ENCODE data around the gene C10orf67.
"Not testable (repeated sequence)": the region's sequence is repeated elsewhere in the genome, so short reads cannot be mapped to it uniquely, and the experiment has no call there.

C10orf67 gene

DNA sequence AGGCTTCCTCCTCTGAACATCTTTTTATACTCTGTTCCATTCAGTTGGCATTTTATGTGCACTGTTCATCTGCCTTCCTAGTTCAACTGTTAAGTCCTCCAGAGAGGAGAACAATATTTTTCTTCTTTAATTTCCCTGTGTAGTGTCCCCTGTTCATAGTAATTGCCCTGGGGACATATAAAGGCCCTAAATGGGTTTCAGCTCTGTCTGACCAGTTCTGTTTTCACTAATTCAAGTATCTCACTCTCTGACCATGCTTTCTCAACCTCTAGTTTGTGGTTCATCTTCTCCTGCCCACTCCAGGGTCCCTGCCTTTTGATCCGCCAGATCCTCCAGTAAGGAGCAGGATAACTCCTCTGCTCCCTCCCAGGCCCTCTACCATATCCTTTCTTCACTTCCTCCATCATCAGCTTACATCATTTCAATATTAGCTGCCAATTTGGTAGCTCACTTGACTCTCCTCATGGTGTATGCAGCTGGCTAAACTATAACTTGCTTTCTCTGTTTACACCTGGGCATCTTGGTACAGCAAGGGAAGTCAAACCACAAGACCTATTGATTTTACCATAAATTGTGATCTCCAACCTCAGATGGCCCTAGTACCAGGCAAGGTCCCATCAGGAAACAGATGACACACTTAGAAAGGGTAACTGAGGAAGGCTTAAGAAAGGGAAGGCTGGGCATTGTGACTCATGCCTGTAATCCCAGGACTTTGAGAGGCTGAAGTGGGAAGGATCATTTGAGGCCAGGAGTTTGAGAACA lies 17.7 kb upstream of the C10orf67 start:
- no peak for DNase-seq

DNA sequence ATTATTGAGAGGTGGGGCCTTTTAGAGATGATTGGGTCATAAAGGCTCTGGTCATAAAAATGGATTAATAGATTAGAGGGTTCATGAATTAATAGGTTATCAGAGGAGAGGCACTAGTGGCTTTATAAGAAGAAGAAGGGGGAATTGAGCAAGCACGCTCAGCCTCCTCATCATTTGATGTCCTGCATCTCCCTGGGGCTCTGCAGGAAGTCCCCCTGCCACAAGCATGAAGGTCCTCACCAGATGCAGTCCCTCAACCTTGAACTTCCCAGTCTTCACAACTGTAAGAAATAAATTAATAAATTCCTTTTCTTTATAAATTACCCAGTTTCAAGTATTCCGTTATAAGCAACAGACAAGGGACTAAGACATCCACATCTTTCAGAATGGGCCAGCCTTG lies 17.1 kb upstream of the C10orf67 start:
- DNase-seq = no peak

DNA sequence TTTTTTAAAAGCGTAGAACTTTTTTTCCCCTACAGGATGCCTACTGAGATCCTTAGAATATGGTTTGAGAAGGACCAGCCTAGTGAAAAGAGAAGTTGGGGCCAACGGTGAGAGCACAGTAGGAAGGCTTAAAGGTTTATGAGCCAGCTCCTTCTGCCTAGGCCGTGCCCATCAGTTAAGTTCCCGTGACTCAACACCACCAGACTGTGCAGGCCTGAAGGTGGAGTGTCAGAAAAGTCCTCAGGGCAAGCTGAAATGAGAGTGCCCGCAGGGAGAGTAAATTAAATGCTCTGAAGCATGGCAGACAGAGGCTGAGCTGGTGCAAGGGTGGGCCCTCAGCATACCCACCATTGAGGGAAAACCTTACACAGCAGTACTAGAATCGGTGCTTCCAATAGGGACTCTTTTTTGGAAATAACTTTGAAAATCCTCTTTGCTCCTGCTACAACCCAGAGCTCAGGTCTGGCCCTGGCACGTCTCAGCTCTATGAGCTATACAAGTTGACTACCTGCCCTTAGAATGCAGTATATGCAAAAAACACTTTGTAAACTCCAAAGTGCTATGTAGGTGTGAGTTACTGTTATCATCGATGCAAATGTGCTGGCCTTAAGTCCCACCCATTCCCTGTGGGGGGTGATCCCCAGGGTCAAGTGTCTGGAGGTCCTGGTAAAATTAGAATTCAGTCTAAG lies 15.2 kb upstream of the C10orf67 start:
- DNase-seq = no peak

DNA sequence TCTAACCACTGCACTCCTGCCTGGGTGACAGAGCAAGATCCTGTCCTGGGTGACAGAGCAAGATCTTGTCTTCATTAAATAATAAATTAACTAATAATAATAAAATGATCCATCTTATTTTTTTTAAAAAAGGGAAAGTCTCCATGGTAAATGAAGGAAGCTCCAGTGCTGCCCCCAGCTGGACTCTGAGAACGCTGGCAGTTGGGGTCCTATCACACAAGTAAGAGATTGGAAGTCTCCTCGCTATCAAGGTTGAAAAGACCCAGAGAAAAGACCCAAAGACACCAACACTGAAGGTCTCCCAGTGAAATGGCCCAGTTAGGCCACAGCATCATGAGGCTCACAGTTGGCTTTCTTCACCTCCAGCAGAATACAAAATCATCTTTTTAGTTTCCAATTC lies 13.8 kb upstream of the C10orf67 start:
- no peak for DNase-seq

DNA sequence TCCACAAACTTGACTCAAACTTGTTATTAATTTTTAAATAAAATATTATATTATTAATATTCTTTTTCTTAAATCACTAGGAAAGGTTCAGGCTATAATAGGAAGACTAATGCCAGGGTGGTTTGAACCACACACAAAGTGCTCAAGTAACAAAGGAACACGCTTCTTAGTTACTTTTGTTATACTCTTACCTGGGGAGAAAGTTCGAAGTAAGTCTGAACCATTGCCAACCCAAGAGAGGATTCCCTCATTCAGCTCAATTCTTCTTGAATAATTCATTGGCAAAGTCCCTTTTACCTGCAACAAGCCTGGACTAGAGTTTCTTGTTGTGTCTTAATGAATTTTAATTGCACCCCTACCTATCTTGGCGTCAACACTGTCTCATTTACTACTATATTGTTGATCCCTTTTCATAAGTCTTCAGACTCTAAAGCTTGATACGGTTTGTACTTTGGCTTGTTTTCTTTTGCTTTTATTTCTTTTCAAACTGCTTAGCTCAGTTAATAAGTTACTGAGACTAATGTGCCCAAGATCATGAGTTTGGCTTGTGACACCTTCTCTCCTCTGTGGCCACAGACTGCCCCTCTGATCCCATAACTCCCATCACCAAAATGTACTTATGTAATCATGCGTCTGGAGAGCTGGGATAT lies 10.2 kb upstream of the C10orf67 start:
- DNase-seq = no peak

DNA sequence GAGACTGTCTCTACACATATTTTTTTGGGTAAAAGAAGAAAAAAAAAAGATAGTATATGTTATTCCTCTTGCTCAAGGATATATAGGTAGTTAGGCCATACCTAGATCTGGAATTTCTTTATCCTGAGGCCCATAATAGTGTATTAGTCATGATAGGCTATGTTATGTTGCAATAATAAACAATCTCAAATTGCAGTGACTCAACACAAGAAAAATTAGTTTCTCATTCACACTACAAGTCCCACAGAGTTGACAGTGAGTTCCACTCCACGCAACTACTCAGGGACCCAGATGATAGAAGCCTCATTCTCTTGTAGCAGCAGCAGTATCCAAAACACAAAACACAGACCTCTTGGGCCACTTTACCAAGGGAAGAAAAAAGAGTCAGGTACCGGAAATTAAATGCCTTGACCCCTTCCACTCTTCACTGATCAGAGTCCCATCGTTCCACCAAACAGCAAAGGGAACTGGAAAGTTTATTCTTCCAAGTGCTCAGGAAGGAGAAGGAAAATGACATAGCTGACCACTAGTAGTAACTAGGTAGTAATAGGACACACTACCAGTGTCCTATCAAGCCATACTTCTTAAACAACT lies 7.4 kb upstream of the C10orf67 start:
- no peak for DNase-seq

DNA sequence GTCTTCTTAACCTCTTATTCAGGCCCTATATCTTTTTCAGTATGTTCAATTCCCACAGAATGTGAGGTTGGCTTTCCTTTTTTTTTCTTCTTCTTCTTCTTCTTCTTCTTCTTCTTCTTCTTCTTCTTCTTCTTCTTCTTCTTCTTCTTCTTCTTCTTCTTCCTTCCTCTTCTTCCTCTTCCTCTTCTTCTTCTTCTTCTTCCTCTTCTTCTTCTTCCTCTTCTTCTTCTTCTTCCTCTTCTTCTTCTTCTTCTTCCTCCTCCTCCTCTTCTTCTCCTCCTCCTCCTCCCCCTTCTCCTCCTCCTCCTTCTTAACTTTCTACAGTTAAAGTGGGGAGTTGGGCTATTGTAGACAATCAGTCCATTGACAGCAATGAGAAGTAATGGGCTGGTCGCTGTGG lies 6.1 kb upstream of the C10orf67 start:
- not testable (repeated sequence) for DNase-seq

DNA sequence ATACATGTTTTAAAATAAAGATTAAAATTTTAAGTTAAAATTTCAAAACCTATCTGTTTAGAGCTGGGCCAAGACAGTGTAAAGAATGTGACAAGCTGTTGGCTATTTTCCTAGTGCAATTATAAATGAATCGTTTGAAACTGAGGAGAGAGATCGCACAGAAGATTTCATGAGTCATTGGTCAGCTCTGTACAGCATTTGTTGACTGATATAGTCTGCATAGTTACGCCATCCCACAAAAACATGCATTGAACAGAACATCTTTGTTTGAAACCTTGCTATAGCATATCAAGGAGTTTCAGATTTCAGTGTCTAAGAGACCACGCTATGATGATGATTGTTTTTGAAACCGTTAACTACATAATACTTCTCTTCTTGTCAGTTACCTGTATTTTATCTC lies 1.3 kb upstream of the C10orf67 start:
- no peak for DNase-seq

DNA sequence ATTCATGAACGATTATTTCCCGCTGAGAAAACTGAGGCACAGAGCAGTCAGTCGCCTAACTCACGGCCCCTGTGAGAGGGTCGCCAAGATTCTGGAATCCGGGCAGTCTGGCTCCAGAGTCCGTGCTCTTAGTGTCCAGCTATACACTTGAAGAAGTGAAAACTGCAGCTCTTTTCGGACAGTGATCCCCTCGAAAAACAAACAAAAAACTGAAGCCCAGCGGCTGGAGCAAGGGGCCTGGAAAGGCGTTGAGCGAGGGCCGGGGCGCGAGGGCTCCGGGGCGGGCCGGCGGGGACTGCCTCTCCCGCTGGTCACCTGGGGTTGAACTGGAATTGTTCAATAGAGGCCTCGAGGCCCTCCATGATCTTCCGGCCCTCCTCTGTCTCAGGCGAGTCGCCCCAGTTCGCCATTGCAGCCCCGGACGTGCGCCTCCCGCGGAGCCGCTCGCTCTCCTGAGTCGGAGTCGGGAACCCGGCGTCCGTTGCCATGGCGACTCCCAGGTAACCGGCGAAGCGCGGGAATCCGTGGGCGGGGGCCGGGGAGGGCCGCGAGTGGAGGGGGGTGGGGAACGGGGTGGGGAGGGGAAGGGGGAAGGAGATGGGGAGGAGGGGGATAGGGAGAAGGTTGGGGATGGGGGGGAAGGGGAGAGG lies 881 bp downstream of the C10orf67 start:
- DNase-seq = peak; percentile 37

DNA sequence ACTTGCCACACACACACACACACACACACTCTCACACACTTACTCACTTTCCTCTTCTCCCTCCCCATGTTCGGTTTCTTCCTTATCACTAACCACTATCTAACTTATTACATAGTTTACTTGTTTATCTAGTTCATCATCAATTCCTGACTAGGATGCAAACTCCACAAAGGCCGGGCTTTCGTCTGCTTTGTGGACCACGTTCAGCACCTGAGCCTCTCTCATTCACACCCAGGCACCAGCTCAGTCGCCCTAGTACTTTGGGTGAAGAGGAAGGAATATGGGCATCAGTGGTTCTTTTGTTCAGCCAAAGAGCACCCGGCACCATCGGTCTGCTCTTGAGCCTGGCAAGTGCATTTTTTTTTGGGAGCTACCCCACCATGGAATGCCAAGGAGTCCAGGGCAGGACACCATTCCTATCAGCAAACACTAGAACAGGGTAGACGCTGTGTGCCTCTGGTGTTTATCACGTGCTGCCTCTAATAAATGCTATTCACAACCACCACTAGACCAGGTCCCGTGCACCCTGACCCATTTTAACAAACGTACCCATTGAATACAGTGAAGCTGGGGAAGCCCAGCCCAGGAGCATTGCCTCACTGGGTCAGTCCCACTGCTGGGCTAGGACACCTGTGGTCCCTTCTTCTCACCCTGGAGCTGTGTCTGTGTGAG lies 2.2 kb downstream of the C10orf67 start:
- no peak for DNase-seq

DNA sequence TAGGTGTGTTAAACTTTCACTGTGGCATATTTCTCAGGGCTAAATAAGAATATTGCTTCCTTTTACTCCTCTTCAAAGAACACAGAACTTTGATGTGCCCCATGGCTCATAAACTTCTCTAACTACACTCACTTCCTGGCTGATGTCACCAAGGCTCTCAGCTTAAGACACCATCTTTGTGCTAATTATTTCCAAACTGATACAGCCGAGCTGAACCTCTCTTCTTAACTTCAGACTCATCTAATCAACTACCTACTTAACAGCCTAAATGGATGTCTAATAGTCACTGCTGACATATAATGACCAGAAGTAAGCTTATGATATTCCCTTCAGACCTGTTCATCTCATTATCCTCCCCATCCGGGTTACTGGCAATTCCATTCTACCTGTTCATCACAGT lies 3.6 kb downstream of the C10orf67 start:
- DNase-seq = no peak

DNA sequence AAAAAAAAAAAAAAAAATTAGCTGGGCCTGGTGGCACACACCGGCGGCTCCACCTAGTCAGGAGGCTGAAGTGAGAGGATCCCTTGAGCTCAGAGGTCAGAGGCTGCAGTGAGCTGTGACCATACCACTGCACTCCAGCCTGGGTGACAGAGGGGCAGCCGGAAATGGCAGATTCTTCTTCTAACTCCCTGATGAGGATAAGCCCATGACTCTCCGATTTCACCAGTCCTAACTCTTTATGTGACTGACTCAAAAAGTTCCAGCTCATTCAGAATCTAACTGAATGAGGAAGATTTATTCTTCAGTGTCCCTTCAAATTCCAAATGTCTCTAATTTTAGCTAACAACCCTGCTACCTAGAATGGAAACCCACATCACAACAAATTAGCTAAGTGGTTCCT lies 4.2 kb downstream of the C10orf67 start:
- no peak for DNase-seq

DNA sequence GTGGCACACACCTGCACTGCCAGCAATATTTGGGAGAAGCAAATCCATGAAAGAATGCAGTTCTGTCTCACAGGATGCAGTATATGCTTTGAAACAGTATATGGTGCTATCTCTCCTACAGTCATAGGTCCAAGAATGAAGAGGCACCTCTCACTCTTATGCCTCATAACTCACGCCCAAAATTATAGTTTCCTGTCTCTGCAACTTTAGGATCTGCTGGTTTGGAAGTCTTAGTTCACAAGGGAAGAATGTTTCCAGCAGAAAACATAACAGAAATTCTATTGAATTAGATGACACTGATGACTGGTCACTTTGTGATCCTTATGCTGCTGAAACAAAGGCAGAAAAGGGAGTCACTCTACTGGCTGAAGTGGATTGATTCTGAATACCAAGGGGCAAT lies 5.7 kb downstream of the C10orf67 start:
- no peak for DNase-seq

DNA sequence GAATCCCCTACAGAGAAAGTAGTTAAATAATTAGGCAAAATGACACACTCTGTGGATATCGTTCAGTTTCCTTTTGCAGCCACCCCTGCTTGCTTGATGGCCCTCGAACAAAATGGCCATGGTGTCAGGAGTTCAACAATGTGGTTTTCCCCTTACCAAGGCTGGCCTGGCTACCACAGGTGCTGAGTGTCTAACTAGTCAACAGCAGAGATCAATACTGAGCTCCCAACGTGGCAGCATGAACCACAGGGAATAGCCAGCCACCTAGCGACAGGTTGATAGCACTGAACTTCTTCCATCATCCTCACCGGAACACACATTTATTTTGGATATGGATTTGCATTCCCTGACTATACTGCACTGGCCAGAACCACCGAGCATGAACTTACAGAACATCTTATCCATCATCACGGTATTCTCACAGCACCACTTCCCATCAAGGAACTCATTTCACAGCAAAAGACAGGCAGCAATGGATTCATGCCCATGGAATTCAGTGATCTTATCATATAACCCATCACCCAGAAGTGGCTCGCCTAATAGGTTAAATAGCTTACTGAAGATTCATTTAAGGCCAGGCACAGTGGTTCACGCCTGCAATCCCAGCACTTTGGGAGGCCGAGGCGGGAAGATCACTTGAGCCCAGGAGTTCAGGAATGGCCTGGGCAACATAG lies 6.3 kb downstream of the C10orf67 start:
- DNase-seq = no peak

DNA sequence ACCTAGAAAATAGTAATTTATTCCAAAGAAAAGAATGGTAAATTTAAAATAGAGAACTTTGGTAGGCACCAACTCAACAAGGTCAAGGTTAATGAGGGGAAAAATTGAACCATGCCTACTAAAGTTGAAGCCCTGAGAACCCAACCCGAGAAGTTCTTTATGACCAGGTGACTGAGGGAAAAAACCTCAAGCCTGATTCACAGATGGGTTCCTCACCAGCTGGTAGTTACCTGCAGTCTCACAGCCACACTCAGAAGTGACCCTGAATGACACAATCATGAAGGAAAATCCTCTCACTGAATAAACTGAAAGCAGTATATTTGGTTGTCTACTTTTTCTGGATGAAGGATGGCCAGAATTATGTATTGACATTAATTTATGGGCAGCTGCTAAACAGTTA lies 7.0 kb downstream of the C10orf67 start:
- no peak for DNase-seq

DNA sequence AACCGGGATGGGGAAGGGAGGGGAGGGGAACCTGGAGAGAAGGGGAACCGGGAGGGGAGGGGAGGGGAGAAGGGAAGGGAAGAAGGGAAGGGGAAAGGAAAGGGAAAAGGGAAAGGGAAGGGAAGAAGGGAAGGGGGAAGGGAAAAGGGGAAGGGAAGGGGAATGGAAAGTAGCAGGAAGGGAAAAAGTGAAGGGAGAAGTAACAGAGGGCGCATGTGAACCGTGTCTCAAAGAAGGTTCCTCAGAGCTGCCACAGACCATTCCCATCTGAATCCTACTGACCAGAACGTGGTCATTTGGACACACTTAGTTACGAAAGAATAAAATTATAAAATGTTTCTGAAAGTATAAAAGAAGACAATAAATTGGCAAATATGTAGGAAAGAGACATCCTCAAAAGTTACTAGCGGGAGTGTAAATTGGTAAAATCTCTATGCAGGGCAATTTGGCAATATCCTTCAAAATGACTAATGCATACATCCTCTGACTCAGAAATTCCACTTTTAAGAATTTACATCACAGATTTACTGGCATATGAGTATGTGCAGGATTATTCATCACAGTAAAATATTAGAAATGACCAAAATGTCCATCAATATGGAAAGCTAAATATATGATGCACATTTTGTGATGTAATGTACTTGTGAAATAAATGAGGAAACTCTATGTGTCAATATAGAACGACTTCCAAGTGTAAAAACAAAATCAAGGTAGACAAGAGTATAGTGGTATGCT lies 12.9 kb downstream of the C10orf67 start:
- no peak for DNase-seq

DNA sequence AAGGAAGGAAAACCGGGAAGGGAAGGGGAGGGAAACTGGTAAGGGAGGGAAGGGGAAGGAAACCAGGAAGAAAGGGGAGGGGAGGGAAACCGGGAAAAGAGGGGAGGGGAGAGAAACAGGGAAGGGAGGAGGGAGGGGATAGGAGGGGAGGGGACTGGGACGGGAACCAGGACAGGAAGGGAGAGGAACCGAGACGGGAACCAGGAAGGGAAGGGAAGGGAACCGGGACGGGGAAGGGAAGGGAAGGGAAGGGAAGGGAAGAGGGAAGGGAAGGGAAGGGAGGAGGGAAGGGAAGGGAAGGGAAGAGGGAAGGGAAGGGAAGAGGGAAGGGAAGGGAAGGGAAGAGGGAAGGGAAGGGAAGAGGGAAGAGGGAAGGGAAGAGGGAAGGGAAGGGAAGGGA lies 13.6 kb downstream of the C10orf67 start:
- no peak for DNase-seq

DNA sequence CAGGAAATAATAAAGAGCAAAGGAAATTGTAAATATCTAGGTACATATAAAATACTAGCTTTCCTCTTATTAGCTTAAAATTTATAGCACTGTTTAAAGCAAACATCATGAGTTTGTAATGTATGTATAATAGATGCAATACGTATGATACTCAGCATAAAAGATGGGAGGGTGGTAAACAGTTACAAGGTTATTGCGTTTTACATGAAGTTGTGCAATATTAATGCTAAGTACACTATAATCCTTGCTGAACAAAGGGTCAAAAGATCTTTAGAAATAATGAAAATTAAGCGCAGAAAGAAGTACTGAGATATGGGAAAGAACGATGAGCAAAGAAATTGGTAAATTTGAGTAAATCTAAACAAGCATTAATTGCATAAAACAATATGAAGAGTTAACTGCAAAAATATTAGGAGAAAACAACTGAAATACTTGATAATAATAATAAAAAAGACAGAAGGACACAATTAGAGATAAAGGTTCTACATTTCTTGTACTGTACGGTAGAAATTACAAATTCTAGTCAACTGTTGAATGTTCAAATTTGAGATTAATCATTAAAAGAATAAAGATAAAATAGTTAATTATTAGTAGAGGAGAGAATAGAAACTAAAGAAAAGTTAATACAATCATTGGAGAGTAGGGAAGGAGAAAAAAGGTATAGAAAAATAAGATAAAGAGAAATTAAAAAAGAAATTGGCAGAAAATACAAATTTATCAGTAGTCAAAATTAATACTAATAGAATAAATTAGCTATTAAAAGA lies 17.9 kb downstream of the C10orf67 start:
- DNase-seq = no peak

DNA sequence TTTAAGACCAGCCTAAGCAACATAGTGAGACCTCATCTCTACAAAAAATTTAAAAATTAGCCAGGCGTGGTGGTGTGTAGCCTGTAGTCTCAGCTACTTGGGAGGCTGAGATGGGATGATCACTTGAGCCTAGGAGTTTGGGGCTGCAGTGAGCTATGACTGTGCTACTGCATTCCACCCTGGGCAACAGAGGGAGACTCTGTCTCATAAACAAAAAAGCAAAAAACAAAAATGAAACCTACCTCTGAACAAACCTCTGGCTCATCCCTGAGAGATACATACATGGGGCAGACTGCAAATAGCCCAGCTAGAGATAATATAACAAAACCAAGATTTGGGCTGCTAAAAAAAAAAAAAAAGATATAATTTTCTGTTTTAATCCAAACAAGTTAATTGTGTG lies 19.5 kb downstream of the C10orf67 start:
- DNase-seq = no peak

DNA sequence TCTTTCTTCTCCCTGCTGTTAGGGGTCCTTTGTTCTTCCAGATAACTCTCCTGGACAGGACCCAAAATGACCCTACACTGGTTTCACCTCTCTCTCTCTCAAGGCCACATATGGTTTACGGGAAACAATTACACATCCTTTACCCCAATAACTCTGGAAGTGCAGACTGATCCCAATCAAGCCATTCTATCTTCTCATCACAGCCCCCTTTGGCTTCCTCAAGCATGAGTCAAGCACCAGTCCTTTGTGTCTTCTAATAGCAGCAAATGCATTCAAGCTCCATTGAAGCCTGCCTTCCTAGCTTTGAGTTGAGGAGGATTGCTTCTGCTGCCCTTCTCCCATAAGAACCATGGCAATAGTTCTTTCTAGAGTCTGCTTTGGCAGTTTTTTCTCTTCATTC lies 20.2 kb downstream of the C10orf67 start:
- DNase-seq = no peak

DNA sequence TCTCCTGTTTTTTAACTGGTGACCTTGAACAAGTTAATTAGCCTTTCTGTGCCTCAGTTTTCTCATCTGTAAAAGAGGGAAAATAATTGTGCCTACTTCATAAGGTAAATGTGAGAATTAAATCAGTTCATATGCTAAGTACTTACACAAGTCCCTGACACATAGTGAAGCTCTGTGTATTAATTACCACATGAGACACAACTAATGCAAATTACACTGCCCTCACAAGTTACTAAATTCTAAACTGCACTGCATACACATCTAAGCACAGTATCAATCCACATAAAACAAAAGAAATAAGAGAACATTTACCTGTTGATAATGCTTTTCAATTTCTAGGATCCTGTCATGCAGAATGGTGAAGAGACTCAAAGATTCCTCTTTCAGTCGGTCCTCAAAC lies 22.5 kb downstream of the C10orf67 start:
- DNase-seq = no peak

Data from stimulated activated naive CD4-positive, alpha-beta T cell treated with Interleukin-2 at 50 U/mL for 16 hours (primary cell).